Measurements from ENCODE around the gene FAM171A1.

- TF ChIP-seq TAF1 (IDR thresholded peaks at IDR 0.05; ENCODE audit: low read depth, low read length): no peak
- TF ChIP-seq POLR2AphosphoS5 (IDR thresholded peaks at IDR 0.05; ENCODE audit: low read depth, low read length): no peak
- TF ChIP-seq POLR2A (IDR thresholded peaks at IDR 0.05; ENCODE audit: low read depth, low read length): no peak
- no peak for TF ChIP-seq PAX5 (IDR thresholded peaks at IDR 0.05; ENCODE audit: insufficient read depth, low read length, severe bottlenecking)
- TF ChIP-seq SPI1 (IDR thresholded peaks at IDR 0.05; ENCODE audit: low read depth, low read length): no peak
- no peak for TF ChIP-seq POU2F2 (IDR thresholded peaks at IDR 0.05; ENCODE audit: low read depth, low read length)
Measured at GRCh38 chr10:15385552-15386455, 14.7 kb upstream of the FAM171A1 start.

All from GM12891 (cell line).